ENCODE data around the gene FBXW4. TPM values are rescaled to one million over a fixed set of nuclear protein-coding genes. Genes with fewer than 3 reads are reported as not detected.
A peak's percentile ranks its signal among the peaks of the same experiment; 100 is the strongest.

Gene FBXW4
- total and polyA plus RNA-seq, 9 of the 15 experiments (the other 6 are each of a cell fraction or from before 2014, with no cell fraction given), result 1.0 to 10.6 (median 5.4) TPM

DNA sequence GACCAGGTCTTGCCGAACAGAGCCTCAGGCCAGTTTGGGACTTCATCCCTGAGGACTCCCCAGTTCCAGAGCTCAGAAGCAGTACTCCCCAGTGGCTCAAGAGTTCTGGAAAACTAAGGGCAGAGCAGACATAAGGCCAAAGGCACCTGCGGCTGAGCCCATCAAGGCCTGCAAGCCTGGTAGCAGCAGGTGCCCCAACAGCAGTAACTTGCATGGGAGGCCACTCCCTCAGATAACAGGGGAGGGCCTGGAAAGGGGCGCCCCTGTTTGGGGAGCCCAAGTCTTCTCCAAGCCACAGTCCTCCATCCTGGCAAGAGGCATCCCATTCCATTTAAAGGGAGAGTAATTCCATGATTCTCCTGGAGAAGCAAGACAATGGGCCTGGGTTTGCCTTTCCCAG, 119.9 kb downstream of the FBXW4 start:
- H3K4me1 ChIP-seq (replicated peaks in 1 of 2; ENCODE audit: control insufficient read depth in 2 of 2, insufficient read depth in 2 of 2, low read length in 2 of 2), result peaks cover 28 to 60% of the 10 kb centered on the region in 2 experiments
- peak overlapping the region; percentile 64 for H3K4me2 ChIP-seq (ENCODE audit: insufficient read depth, low read length)
- peak overlapping the region; percentile 71; the same call in 2 of the 3 replicates for H3K27ac ChIP-seq (ENCODE audit: extremely low read depth, low read depth, low read length)
- ChIA-PET POLR2A (interaction anchor here (1.2 kb wide), 1 partner anchor 220 kb away, joined by 3 read pairs; no protein-coding TSS in a partner anchor), CTCF (ENCODE audit: low intra/inter-chr PET ratio) (interaction anchor here (1.1 kb wide), 1 partner anchor 362 kb away, joined by 3 read pairs; no protein-coding TSS in a partner anchor)
- H4K20me1 ChIP-seq (replicated peaks; ENCODE audit: control insufficient read depth, insufficient read depth, low read length), result no peaks in the 10 kb centered on the region; the same call in 1 of the 2 replicates
- no peak overlapping the region for H2AFZ ChIP-seq (ENCODE audit: low read depth, low read length)
- TF ChIP-seq, protein P1, sequence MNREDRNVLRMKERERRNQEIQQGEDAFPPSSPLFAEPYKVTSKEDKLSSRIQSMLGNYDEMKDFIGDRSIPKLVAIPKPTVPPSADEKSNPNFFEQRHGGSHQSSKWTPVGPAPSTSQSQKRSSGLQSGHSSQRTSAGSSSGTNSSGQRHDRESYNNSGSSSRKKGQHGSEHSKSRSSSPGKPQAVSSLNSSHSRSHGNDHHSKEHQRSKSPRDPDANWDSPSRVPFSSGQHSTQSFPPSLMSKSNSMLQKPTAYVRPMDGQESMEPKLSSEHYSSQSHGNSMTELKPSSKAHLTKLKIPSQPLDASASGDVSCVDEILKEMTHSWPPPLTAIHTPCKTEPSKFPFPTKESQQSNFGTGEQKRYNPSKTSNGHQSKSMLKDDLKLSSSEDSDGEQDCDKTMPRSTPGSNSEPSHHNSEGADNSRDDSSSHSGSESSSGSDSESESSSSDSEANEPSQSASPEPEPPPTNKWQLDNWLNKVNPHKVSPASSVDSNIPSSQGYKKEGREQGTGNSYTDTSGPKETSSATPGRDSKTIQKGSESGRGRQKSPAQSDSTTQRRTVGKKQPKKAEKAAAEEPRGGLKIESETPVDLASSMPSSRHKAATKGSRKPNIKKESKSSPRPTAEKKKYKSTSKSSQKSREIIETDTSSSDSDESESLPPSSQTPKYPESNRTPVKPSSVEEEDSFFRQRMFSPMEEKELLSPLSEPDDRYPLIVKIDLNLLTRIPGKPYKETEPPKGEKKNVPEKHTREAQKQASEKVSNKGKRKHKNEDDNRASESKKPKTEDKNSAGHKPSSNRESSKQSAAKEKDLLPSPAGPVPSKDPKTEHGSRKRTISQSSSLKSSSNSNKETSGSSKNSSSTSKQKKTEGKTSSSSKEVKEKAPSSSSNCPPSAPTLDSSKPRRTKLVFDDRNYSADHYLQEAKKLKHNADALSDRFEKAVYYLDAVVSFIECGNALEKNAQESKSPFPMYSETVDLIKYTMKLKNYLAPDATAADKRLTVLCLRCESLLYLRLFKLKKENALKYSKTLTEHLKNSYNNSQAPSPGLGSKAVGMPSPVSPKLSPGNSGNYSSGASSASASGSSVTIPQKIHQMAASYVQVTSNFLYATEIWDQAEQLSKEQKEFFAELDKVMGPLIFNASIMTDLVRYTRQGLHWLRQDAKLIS (CRISPR knock-in tag; IDR thresholded peaks at IDR 0.05), result peak; percentile 15; the same call in 1 of the 2 replicates
- TF ChIP-seq PHF20 (IDR thresholded peaks at IDR 0.05; ENCODE audit: partially characterized antibody) (no peak), RB1 (IDR thresholded peaks at IDR 0.05; ENCODE audit: low read depth) (no peak)
- TF ChIP-seq, protein P2, sequence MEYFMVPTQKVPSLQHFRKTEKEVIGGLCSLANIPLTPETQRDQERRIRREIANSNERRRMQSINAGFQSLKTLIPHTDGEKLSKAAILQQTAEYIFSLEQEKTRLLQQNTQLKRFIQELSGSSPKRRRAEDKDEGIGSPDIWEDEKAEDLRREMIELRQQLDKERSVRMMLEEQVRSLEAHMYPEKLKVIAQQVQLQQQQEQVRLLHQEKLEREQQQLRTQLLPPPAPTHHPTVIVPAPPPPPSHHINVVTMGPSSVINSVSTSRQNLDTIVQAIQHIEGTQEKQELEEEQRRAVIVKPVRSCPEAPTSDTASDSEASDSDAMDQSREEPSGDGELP (CRISPR knock-in tag; IDR thresholded peaks at IDR 0.05; ENCODE audit: borderline replicate concordance), result peak; percentile 3; the same call in 1 of the 2 replicates
- peaks cover 9% of the 10 kb centered on the region for H3K9me1 ChIP-seq (ENCODE audit: control insufficient read depth, insufficient read depth, low read length)
- DNase-seq (ENCODE audit: extremely low read depth in 1 of 4, low spot score in 3 of 4) (no peak), ATAC-seq (no peak), FAIRE-seq (no peak)
- H3K4me3 ChIP-seq, result no peak overlapping the region
- peaks cover 18% of the 10 kb centered on the region; the same call in 1 of the 3 replicates for H3K36me3 ChIP-seq (ENCODE audit: control insufficient read depth, insufficient read depth, low read length)
- peak overlapping the region; percentile 15 to 30; a peak in 2 of 4 replicates for H3K9ac ChIP-seq (ENCODE audit: insufficient read depth in 1 of 2, low read depth in 2 of 2, low read length in 2 of 2)
- H3K27me3 ChIP-seq (ENCODE audit: control insufficient read depth in 2 of 2, insufficient read depth in 2 of 2, low read length in 2 of 2), result no peaks in the 10 kb centered on the region
- H3K79me2 ChIP-seq (ENCODE audit: control insufficient read depth, insufficient read depth, low read length), result no peaks in the 10 kb centered on the region
- WGBS (ENCODE audit: insufficient coverage, low coverage, missing lambda C conversion rate), result 70% methylated on average over 3 of the region's 3 CpGs
- intact Hi-C loops (cut with micrococcal nuclease) (loop anchor here (10.0 kb wide), 1 partner anchor 130 kb away; no protein-coding TSS in a partner anchor), in situ Hi-C loops (cut with MboI) (no loop called here)
- H3K9me3 ChIP-seq (replicated peaks; ENCODE audit: control insufficient read depth, insufficient read depth, low read depth, low read length), result no peaks in the 10 kb centered on the region; the same call in 1 of the 2 replicates
- BruUV-seq (replicated peaks), result no TSS peak

Data from K562 (cell line).